Sigmoid colon (tissue), 7 donors: ENCODE measurements around the gene HNRNPA1L2. TPM values are rescaled to one million over a fixed set of nuclear protein-coding genes. Genes with fewer than 3 reads are reported as not detected.
"Not testable (repeated sequence)": the region's sequence is repeated elsewhere in the genome, so short reads cannot be mapped to it uniquely, and the experiment has no call there.

ENCODE experiments used
- DNase-seq: peaks from one replicate; pipeline ENCODE4 v3.0.0-alpha.2; 2019
- H3K27ac ChIP-seq, 4 donors: fragments of 200-600 bp; sonication (generic); one replicate each; pipeline ENCODE4 v1.5.1; 2016 to 2019; ENCODE audit warnings: mild to moderate bottlenecking in 1 of 4
- H3K27me3 ChIP-seq, 3 donors: fragments of 200-600 bp; sonication (generic); one replicate each; pipeline ENCODE4 v1.5.1; 2019; ENCODE audit warnings: mild to moderate bottlenecking in 1 of 3
- H3K36me3 ChIP-seq, 4 donors: fragments of 200-600 bp; sonication (generic); one replicate each; pipeline ENCODE4 v1.5.1; 2016 to 2019
- H3K4me1 ChIP-seq, 4 donors: fragments of 200-600 bp; sonication (generic); one replicate each; pipeline ENCODE4 v1.5.1; 2017 to 2019
- H3K4me3 ChIP-seq, 4 donors: fragments of 200-600 bp; sonication (generic); one replicate each; pipeline ENCODE4 v1.5.1; 2017 to 2019; ENCODE audit warnings: mild to moderate bottlenecking in 2 of 4, moderate library complexity in 1 of 4
- H3K9me3 ChIP-seq, 4 donors: fragments of 200-600 bp in 3 of 4; sonication (generic) in 3 of 4; one replicate each; pipeline versions ENCODE4 v1.5.1 to v1.6.1; 2013 to 2019
- CTCF ChIP-seq, 4 experiments: fragments of 450-650 bp in 3 of 4; fragments of 200-600 bp in 1 of 4; IDR thresholded peaks; one replicate each; pipeline ENCODE4 v1.5.1; 2016 to 2019; ENCODE audit warnings: antibody characterized with exemption in 4 of 4, mild to moderate bottlenecking in 3 of 4, moderate library complexity in 2 of 4
- EP300 ChIP-seq, 4 donors: sonication (generic); formaldehyde crosslinking; IDR thresholded peaks; one replicate each; pipeline ENCODE4 v1.6.1; 2017; ENCODE audit warnings: antibody characterized with exemption in 4 of 4
- POLR2A ChIP-seq, 2 donors: fragments of 450-650 bp; IDR thresholded peaks; one replicate each; pipeline ENCODE4 v1.6.1; 2016; ENCODE audit warnings: antibody characterized with exemption in 2 of 2, mild to moderate bottlenecking in 2 of 2, moderate library complexity in 2 of 2
- POLR2AphosphoS5 ChIP-seq, 4 donors: sonication (generic); formaldehyde crosslinking; IDR thresholded peaks; one replicate each; pipeline ENCODE4 v1.6.1; 2017; ENCODE audit warnings: antibody characterized with exemption in 4 of 4
- WGBS, 2 donors: extraction: QIAGEN DNeasy Blood & Tissue Kit; methylation state at CpG; one replicate each; pipeline ENCODE4 v1.1.7; 2013; 5-methylcytosine and 5-hydroxymethylcytosine counted together
- intact Hi-C: fragments of 100-400 bp; cut with DNase I; formaldehyde crosslinking; loops from one replicate; pipeline ENCODE4 v1.15.1; 2023
- polyA plus RNA-seq, 3 donors: library from polyadenylated mRNA; stranded (reverse); fragments of 200-250 nt; gene quantifications; one replicate each; pipeline ENCODE4 v1.2.3, GENCODE V29; 2013
- total RNA-seq, 4 donors: library from RNA; depleted of rRNA; stranded (reverse); fragments of >200 nt; gene quantifications; one replicate each; pipeline ENCODE4 v1.1.0, GENCODE V29; 2016
- donor health status: healthy with polysubstance abuse.
- donor health status: Bipolar disorder and iron deficiency.
- donor health status: healthy.

The HNRNPA1L2 gene
- total and polyA plus RNA-seq, 7 donors: 0.95 to 6.2 (median 3.6) TPM

GRCh38 chr13:52677823-52678222 lies 35.6 kb downstream of the HNRNPA1L2 start:
- WGBS, 2 donors: 97% methylated on average over 1 of the region's 1 CpG
- Histone ChIP-seq H3K27ac (no peak overlapping the region), H3K27me3 (no peaks in the 10 kb centered on the region), H3K4me1 (no peaks in the 10 kb centered on the region), H3K4me3 (no peak overlapping the region), H3K36me3 (peaks cover 0 to 68% (median 6%) of the 10 kb centered on the region in 4 donors), H3K9me3 (no peaks in the 10 kb centered on the region)
- intact Hi-C loops: no loop called here
- no peak for DNase-seq
- no peak for TF ChIP-seq CTCF (IDR thresholded peaks at IDR 0.05)
- no peak for TF ChIP-seq POLR2AphosphoS5 (IDR thresholded peaks at IDR 0.05)
- no peak for TF ChIP-seq POLR2A (IDR thresholded peaks at IDR 0.05)
- no peak for TF ChIP-seq EP300 (IDR thresholded peaks at IDR 0.05)

DNA sequence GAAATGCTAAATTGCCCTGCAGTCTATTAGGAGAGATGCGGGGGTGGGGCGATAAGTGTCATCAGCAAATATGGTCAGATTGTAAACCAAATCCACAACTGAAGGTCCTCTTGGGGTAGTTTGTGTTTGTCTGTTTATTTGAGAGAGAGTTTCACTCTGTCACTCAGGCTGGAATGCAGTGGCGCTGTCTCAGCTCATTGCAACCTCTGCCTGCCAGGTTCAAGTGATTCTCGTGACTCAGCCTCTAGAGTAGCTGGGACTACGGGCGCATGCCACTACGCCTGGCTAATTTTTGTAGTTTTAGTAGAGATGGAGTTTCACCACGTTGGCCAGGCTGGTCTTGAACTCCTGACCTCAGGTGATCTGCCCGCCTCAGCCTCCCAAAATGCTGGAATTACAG lies 43.6 kb downstream of the HNRNPA1L2 start:
- H3K27ac ChIP-seq, H3K4me3 ChIP-seq, H3K27me3 ChIP-seq, H3K9me3 ChIP-seq, H3K4me1 ChIP-seq, intact Hi-C loops, DNase-seq: not testable (repeated sequence)
- 96 to 97% methylated on average over 9 of the region's 9 CpGs for WGBS, 2 donors
- peaks cover 5 to 76% (median 13%) of the 10 kb centered on the region in 4 donors for H3K36me3 ChIP-seq

DNA sequence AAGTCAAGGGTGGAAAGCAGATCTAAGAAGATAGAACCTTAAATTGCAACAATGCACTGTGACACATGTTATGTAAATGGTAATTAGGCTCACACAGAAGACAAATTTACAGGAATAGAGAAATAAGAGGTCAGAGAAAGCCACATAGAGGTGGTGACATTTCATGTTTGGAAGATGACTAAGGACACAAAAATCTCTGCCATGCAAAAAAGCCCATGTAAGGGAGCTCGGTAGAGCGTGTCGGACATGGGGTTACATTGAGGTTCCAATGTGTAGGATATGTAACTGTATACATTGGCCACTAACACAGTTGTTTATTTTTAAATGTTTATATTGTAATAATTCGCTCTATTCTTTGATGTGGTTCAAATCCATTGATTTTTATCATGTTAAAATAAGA lies 44.1 kb downstream of the HNRNPA1L2 start:
- H3K27ac ChIP-seq: no peak overlapping the region
- no peaks in the 10 kb centered on the region for H3K9me3 ChIP-seq
- H3K4me1 ChIP-seq: no peaks in the 10 kb centered on the region
- no peak overlapping the region for H3K4me3 ChIP-seq
- peaks cover 5 to 76% (median 12%) of the 10 kb centered on the region in 4 donors for H3K36me3 ChIP-seq
- intact Hi-C loops: no loop called here
- no peaks in the 10 kb centered on the region for H3K27me3 ChIP-seq
- 95 to 97% methylated on average over 4 of the region's 4 CpGs for WGBS, 2 donors
- DNase-seq: no peak
- no peak for TF ChIP-seq CTCF (IDR thresholded peaks at IDR 0.05)
- no peak for TF ChIP-seq POLR2AphosphoS5 (IDR thresholded peaks at IDR 0.05)
- no peak for TF ChIP-seq POLR2A (IDR thresholded peaks at IDR 0.05)
- TF ChIP-seq EP300 (IDR thresholded peaks at IDR 0.05): no peak

Other genes starting within 250 kb of the HNRNPA1L2 start
- gene THSD1, start 236.3 kb upstream of the HNRNPA1L2 start, total RNA-seq: 1 to 10 TPM; 3.0 to 6.4 (median 4.8) TPM
- gene THSD1, start 236.3 kb upstream of the HNRNPA1L2 start, polyA plus RNA-seq: 1 to 10 TPM in 1 of 3 donors, under 1 TPM in 1, not detected in 1; 0.60 to 1.6 TPM
- gene VPS36, start 191.8 kb upstream of the HNRNPA1L2 start, total RNA-seq: 10 to 100 TPM; 52.8 to 85.0 (median 66.4) TPM
- gene VPS36, start 191.8 kb upstream of the HNRNPA1L2 start, polyA plus RNA-seq: 10 to 100 TPM; 22.3 to 33.1 (median 33.0) TPM
- gene CKAP2, start 187.0 kb upstream of the HNRNPA1L2 start, total RNA-seq: 10 to 100 TPM in 1 of 4 donors, 1 to 10 TPM in 3; 5.8 to 10.2 (median 7.1) TPM
- 10 to 100 TPM in 1 of 3 donors, 1 to 10 TPM in 2; 3.0 to 10.5 (median 6.2) TPM for gene CKAP2, start 187.0 kb upstream of the HNRNPA1L2 start, polyA plus RNA-seq
- 10 to 100 TPM; 21.9 to 48.5 (median 39.4) TPM for gene SUGT1, start 10.4 kb downstream of the HNRNPA1L2 start, total RNA-seq
- gene SUGT1, start 10.4 kb downstream of the HNRNPA1L2 start, polyA plus RNA-seq: 10 to 100 TPM; 34.8 to 49.0 (median 42.9) TPM
- gene CNMD, start 97.4 kb downstream of the HNRNPA1L2 start, total RNA-seq: not detected
- gene CNMD, start 97.4 kb downstream of the HNRNPA1L2 start, polyA plus RNA-seq: under 1 TPM in 1 of 3 donors, not detected in 2; 0.10 TPM
- under 1 TPM in 3 of 4 donors, not detected in 1; under 0.01 to 0.81 (median 0.16) TPM for gene PCDH8, start 206.2 kb downstream of the HNRNPA1L2 start, total RNA-seq
- under 1 TPM in 1 of 3 donors, not detected in 2; 0.36 TPM for gene PCDH8, start 206.2 kb downstream of the HNRNPA1L2 start, polyA plus RNA-seq